Measurements from ENCODE around the gene RAB44.

RAB44 gene

GRCh38 chr6:36752187-36752885 lies 54.7 kb downstream of the RAB44 start:
- no peak for DNase-seq (ENCODE audit: low read depth)

DNA sequence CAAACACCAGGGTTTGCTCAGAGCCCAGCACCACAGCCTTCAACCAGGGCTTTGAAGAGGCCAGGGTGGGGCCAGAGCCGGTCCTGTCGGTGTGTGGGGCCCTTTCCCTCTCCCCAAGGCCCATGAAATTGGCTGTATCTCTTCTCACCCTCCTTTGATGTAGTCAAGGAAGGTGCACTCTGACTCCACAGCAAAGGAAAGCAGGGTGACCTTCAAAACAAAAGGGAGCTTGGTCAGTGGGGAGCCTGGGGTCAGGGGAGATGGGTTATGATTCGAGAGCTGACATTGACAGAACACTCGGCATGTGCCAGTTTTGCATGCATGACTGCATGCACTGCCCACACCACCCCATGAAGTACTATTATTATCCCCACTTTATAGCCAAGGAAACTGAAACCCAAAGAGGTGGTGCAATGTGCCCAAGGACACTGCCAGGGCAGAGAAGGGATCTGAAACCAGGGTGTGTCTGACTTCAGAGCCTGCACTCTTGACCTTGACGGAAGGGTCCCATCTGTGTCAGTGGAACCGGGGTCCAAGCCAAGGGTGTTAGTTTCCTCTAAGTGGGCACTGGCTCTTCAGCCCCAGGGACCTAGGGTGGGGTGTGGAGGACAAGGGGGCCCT lies 55.4 kb downstream of the RAB44 start:
- DNase-seq (ENCODE audit: low read depth) = no peak

DNA sequence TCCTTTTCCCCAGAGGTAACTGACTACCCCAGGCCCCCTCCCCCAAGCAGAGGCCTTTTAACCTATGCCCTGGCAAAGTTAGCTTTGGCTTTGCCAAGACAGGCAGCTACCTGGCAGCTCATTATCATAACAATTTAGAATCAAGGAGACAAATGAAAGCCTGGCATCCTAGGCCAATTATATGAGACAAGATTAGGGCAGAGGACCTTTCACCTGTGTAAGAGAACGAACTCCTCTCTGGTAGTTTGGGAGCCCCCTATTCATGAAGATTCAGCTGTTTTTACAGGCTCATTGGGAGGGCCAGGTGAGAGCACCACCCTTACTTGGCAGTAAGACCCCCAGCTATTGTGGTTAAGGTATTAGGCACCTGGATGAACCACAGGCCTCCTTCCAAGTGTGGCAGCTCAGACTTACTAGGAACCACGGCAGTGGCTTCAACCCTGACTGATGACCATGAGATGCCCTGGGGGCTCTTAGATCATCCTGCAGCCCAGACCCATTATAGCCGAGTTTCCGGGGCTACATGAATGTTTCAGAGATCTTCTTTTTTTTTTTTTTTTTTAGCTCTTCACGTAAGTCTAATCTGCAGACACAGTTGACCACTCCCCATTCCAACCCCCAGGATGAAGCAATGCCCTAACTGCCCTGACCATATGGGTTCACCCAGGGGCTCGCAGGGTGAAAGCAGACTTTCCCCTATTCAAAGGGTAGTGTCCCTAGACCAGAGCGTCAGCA lies 56.2 kb downstream of the RAB44 start:
- DNase-seq (ENCODE audit: low read depth) = no peak

- DNase-seq (ENCODE audit: low read depth) = no peak
Observed at GRCh38 chr6:36754582-36755434, 57.2 kb downstream of the RAB44 start.

DNA sequence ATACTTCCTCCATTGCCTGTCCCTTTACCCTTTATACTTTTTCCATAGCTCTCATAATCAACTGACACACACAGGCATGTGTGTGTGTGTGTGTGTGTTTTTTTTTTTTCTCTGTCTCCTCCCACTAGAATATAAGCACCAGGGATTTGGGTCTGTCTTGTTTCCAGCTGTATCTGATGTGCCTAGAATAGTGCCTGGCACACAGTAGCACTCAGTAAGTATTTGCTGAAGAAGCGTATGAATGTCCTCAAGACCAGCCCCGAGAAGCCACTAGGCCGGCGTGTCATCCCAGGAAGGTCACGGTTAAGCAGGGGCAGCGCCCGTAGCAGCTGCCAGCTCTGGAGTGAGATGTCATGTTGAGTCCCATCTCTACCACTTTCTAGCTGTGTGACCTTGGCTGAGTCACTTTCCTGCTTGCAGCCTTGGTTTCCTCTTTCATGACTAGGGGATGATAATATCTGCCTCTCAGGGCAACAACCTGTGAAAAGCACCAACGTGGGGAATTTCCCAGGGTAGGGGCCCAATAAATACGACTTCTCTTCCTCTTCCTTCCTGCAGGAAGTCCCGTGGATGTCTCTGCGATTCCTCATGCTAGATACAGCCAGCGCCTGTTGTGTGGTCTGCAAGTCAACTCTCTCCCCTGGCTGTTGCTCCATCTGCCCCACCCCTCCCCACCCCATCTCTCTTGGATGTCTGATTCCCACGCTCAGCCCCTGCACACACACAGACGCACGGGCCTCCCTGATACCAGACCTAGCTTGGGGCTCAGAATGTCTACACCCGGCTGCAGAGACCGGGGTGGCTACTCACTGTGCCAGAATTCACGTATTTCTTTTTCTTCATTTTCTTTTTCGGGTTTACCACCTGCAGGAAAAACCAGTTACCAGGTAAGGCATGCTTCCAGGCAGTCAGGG lies 58.1 kb downstream of the RAB44 start:
- peak; percentile 35 for DNase-seq (ENCODE audit: low read depth)

DNA sequence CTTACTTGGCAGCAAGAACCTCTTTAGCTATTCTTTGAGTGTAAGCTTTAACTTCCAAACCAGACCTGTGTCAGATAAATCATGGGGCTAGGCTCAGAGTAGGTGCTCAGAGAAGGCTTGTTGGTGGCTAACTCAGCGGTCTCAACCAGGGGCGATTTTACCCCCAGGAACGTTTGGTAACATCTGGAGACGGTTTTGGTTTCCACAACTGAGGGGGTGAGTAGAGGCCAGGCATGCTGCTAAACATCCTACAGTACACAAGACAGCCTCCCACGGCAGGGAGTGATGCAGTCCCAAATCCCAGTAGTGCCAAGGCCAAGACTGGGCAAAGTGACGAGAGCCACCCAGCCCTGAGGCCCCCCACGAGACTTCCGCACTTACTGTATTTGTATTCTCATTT lies 59.2 kb downstream of the RAB44 start:
- DNase-seq (ENCODE audit: low read depth) = no peak

- DNase-seq (ENCODE audit: low read depth) = no peak
Observed at GRCh38 chr6:36757206-36757605, 59.6 kb downstream of the RAB44 start.

DNA sequence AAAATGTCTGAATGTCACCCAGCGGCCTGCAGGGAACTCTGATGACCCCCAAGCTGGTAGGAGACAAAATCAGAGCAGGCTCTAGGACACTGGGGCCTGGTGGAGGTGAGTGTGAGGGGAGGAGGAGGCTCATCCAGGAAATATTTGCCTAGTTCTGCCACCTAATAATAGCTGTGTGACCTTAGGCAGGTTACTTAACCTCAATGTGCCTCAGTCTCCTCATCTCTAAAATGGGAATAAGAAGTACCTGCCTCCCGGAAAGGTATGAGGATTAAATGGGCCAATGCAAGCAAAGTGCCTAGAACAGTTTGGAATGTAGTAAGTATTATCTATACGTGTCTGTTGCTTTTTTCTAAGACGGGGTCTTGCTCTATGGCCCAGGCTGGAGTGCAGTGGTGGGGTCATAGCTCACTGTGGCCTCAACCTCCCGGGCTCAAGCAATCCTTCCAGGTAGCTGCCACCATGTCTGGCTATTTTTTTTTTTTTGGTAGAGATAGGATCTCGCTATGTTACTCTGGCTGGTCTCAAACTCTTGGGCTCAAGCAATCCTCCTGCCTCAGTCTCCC lies 60.4 kb downstream of the RAB44 start:
- no peak for DNase-seq (ENCODE audit: low read depth)

DNA sequence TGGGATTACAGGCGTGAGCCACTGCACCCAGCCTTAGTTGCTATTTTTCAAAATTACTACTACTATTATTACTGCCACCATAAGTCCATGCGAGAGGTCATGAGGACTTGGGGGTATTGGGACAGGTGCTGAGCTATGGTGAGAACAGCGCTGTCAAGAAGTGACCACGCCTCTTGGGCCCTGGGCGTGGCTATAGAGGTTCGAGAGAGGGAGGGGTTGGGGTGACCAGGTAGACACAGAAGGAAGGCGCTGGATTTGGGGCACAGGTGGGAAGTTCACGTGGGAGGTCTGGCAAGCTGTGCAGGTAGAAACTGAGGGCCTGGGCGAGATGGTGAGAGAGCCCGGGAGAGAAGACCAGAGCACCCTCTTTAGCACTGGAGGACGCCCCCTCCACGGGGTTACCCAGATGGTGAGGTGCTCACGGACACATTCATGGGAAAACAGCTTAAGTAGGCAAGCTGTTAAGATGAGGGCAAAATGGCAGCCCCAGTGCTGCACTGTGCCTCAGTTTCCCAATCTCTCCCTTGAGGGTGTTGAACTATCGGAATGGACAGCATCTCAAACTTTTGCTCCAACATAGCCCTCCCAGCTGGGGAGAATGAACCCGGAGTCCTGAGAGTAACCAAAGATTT lies 61.0 kb downstream of the RAB44 start:
- no peak for DNase-seq (ENCODE audit: low read depth)

GRCh38 chr6:36759148-36759759 lies 61.6 kb downstream of the RAB44 start:
- DNase-seq (ENCODE audit: low read depth) = peak; percentile 63

- no peak for DNase-seq (ENCODE audit: low read depth)
Observed at GRCh38 chr6:36760685-36761435, 63.2 kb downstream of the RAB44 start.

- no peak for DNase-seq (ENCODE audit: low read depth)
Observed at GRCh38 chr6:36762123-36762522, 64.5 kb downstream of the RAB44 start.

GRCh38 chr6:36765190-36765589 lies 67.6 kb downstream of the RAB44 start:
- no peak for DNase-seq (ENCODE audit: low read depth)

DNA sequence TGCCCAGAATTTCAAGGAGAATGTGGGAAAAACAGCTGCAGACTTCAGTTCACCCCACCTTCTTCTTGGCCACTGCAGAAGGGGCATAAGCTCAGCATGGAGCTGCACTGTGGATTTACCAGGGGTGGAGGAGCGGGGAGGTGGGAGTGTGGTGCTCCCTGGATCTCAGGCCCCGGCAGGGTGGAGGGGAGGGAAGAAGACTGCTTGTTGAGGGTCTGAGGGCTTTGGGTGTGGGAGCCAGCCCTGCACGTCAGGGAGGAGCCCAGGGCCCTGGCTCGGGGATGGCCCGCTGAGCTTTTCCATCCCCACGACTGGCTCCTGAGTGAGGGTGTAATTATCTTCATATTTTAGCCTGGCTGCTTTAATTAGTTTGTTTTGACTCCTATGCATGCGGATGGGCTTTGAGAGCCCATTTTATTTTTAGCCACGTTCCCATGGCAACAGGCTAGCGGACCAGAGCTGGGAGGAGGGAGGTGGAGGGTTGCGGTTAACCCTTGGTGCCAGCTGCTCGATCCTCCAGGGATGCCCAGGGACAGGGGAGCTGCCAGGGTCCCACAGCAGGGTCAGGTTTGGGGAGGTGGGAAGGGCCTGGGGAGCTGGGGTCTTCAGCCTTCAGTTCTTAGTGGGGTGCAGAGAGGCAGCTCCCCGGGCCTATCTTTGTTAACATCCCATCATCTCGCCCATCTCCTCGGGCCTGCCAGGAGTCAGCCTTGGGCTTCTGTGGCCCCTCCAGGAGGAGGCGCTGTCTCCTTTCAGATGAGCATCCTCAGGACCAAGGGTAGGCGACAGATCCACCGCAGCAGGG lies 68.2 kb downstream of the RAB44 start:
- DNase-seq (ENCODE audit: low read depth) = peak; percentile 56

DNA sequence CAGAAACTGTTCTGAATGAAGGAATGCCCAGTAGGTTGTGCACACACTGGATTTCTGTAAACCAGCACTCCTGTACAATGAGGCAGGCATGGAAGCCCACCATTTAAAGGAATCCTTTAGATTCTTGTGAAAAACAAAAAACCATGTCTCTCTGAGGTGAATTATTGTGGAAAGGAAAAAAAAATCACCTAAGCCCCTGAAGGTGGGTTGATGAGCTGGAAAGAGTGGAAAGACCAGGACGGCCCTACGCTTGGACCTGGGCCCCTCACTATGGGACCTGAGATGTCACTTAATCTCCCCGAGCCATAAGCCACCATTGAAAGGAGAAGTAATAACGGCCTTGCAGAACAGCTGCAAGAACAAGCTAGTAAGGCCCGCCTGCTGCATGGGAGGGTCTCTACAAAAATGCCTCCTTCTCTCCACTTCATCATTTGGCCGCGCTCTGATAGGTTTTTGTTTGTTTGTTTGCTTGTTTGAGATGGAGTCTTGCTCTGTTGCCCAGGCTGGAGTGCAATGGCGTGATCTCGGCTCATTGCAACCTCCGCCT lies 68.8 kb downstream of the RAB44 start:
- DNase-seq (ENCODE audit: low read depth) = no peak

DNA sequence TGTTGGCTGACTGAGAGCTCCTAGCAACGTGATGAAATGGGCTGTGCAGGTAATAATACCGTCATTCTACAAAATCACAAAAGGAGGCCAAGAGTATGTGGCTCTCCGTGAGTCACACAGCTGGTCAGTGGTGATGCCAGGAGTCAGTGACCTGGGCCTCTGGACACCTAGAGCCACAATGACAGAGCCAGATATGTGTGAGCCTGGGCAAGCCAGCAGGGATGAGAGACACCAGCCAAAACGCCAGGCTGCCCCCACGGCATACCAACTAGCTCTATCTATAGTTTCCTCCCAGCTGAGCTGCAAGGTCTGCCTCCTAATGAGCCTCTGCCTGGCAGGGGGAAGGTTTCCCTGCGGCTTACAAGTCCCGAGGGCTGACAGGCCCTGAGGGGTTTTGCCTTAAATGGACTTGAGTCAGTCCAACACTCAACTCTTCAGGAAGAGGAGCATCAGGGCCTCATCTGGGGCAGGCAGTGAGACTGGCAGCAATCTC lies 71.6 kb downstream of the RAB44 start:
- DNase-seq (ENCODE audit: low read depth) = no peak

DNA sequence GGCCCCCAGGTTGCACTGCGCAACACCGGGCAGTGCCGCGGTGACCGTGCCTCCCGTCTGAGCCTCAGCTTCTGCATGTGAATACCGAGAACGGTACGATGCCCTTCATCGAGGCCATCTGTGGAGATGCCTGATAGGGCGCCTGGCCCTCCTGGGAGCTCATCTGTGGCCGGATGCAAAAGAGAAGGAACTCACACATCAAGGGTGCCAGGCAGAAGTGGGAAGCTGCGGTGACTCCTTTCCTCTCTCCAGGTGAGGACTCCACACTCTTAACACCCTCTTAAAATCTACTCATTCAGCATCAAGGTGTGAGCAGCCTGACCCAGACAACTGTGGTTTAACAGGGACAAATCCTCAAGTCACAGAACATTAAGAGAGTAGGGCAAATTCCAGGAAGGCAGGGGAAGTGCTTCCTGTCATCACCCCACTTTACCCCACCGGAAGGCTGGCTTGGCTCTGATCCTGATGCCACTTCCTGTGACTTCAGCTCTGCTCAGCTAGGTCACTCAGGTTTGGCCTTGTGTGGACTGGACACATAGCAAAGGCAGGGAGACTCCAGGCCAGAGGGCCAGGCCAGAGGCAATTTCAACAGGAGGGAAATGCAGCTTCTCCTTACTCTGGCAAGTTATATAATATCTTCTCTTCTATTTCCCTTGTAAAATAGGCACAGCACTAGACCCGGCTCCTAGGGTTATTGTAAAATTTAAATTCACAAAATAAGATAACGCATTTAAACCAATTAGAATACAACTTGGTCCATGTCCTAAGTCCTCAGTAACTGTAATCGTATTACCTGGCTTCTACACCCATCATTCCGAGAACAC lies 72.3 kb downstream of the RAB44 start:
- DNase-seq (ENCODE audit: low read depth) = no peak

Measured in stimulated activated CD8-positive, alpha-beta memory T cell treated with anti-CD3 and anti-CD28 coated beads, Interleukin-7, amount 100 ng/mL, for 24 hours (primary cell).